Liver (tissue), 9 donors: Measurements from ENCODE around the gene ZNF697. TPM values are rescaled to one million over a fixed set of nuclear protein-coding genes. Genes with fewer than 3 reads are reported as not detected.

Experiments
- DNase-seq: peaks from one replicate; pipeline ENCODE4 v3.0.0-alpha.2; 2017; ENCODE audit warnings: low spot score
- H3K27ac ChIP-seq, 2 donors: one replicate each; pipeline ENCODE4 v1.7.0; 2013; ENCODE audit warnings: inconsistent platforms in 2 of 2, low read length in 2 of 2, control low read depth in 1 of 2, low read depth in 1 of 2, mild to moderate bottlenecking in 1 of 2
- H3K27me3 ChIP-seq, 4 donors: one replicate each; pipeline versions ENCODE4 v1.6.1 to v1.7.0; 2013; ENCODE audit warnings: low read length in 3 of 4, inconsistent platforms in 1 of 4, mild to moderate bottlenecking in 1 of 4, moderate library complexity in 1 of 4; ENCODE audit not compliant: control insufficient read depth in 4 of 4, insufficient read depth in 4 of 4
- H3K36me3 ChIP-seq, 4 donors: one replicate each; pipeline versions ENCODE4 v1.6.1 to v1.7.0; 2013; ENCODE audit warnings: low read length in 3 of 4, mild to moderate bottlenecking in 3 of 4, low read depth in 1 of 4, moderate library complexity in 1 of 4; ENCODE audit not compliant: control insufficient read depth in 4 of 4, insufficient read depth in 3 of 4
- H3K4me1 ChIP-seq, 4 donors: one replicate each; pipeline versions ENCODE4 v1.6.1 to v1.7.0; 2013; ENCODE audit warnings: low read length in 3 of 4, mild to moderate bottlenecking in 3 of 4, moderate library complexity in 1 of 4; ENCODE audit not compliant: control insufficient read depth in 4 of 4, insufficient read depth in 4 of 4
- H3K4me3 ChIP-seq, 3 donors: one replicate each; pipeline versions ENCODE4 v1.6.1 to v1.7.0; 2013; ENCODE audit warnings: low read length in 3 of 3, control low read depth in 1 of 3, low read depth in 1 of 3, mild to moderate bottlenecking in 1 of 3
- H3K9ac ChIP-seq, 2 donors: one replicate each; pipeline ENCODE4 v1.7.0; 2013; ENCODE audit warnings: low read length in 2 of 2, mild to moderate bottlenecking in 2 of 2, moderate library complexity in 2 of 2, control low read depth in 1 of 2, low read depth in 1 of 2
- H3K9me3 ChIP-seq, 4 donors: one replicate each; pipeline versions ENCODE4 v1.6.1 to v1.7.0; 2013; ENCODE audit warnings: low read length in 3 of 4; ENCODE audit not compliant: control insufficient read depth in 4 of 4
- EGR1 ChIP-seq, 2 donors: IDR thresholded peaks; 2 replicates each; pipeline ENCODE4 v1.6.1; 2016 to 2018; ENCODE audit warnings: antibody characterized with exemption in 2 of 2, low read depth in 2 of 2
- FOXA1 ChIP-seq: IDR thresholded peaks from 2 replicates; pipeline ENCODE4 v1.6.1; 2016; ENCODE audit warnings: antibody characterized with exemption
- FOXA2 ChIP-seq: IDR thresholded peaks from 2 replicates; pipeline ENCODE4 v1.6.1; 2016; ENCODE audit warnings: antibody characterized with exemption
- GABPA ChIP-seq, 2 donors: IDR thresholded peaks in 1 of 2; conservative IDR thresholded peaks in 1 of 2; 2 replicates each; pipeline ENCODE4 v1.6.1; 2016; ENCODE audit warnings: antibody characterized with exemption in 2 of 2, mild to moderate bottlenecking in 1 of 2, moderate library complexity in 1 of 2
- HNF4A ChIP-seq, 2 donors: conservative IDR thresholded peaks; 2 replicates each; pipeline ENCODE4 v1.6.1; 2016; ENCODE audit warnings: antibody characterized with exemption in 2 of 2, mild to moderate bottlenecking in 2 of 2
- HNF4G ChIP-seq: IDR thresholded peaks from 2 replicates; pipeline ENCODE4 v1.6.1; 2016; ENCODE audit warnings: antibody characterized with exemption
- JUND ChIP-seq, 2 donors: IDR thresholded peaks; 2 replicates each; pipeline ENCODE4 v1.6.1; 2016; ENCODE audit warnings: antibody characterized with exemption in 2 of 2
- NR2F2 ChIP-seq: IDR thresholded peaks from 2 replicates; pipeline ENCODE4 v1.6.1; 2016; ENCODE audit warnings: antibody characterized with exemption
- RAD21 ChIP-seq, 2 donors: IDR thresholded peaks; 2 replicates each; pipeline ENCODE4 v1.6.1; 2016; ENCODE audit warnings: antibody characterized with exemption in 2 of 2, mild to moderate bottlenecking in 2 of 2
- RXRA ChIP-seq, 2 donors: IDR thresholded peaks; 2 replicates each; pipeline ENCODE4 v1.6.1; 2017 to 2018; ENCODE audit warnings: antibody characterized with exemption in 2 of 2, mild to moderate bottlenecking in 1 of 2
- SP1 ChIP-seq: IDR thresholded peaks from 2 replicates; pipeline ENCODE4 v1.6.1; 2018; ENCODE audit warnings: antibody characterized with exemption, mild to moderate bottlenecking
- TAF1 ChIP-seq: conservative IDR thresholded peaks from 2 replicates; pipeline ENCODE4 v1.6.1; 2016; ENCODE audit warnings: antibody characterized with exemption, mild to moderate bottlenecking
- YY1 ChIP-seq: IDR thresholded peaks from 2 replicates; pipeline ENCODE4 v1.6.1; 2016; ENCODE audit warnings: antibody characterized with exemption, mild to moderate bottlenecking
- ZBTB33 ChIP-seq: IDR thresholded peaks from 2 replicates; pipeline ENCODE4 v1.6.1; 2016; ENCODE audit warnings: antibody characterized with exemption
- WGBS: extraction: QIAGEN DNeasy Blood & Tissue Kit; methylation state at CpG from one replicate; pipeline ENCODE4 v1.1.7; 2013; 5-methylcytosine and 5-hydroxymethylcytosine counted together
- polyA plus RNA-seq, 2 donors: library from polyadenylated mRNA; stranded (reverse) in 1 of 2; unstranded in 1 of 2; fragments of 200-250 nt in 1 of 2; fragments of >200 nt in 1 of 2; fragmentation: Nextera tagmentation in 1 of 2; extraction: Ambion mirVana in 1 of 2; gene quantifications; one replicate each; pipeline versions ENCODE4 v1.2.1 to v1.2.3, GENCODE V29; 2013 to 2015
- total RNA-seq, 2 donors: library from RNA; depleted of rRNA; stranded (reverse); fragments of >200 nt; gene quantifications; one replicate each; pipeline ENCODE4 v1.2.3, GENCODE V29; 2014
- TF ChIP-seq, protein P1 (sequence below): IDR thresholded peaks from 2 replicates; pipeline ENCODE4 v1.6.1; 2016; ENCODE audit warnings: antibody characterized with exemption, mild to moderate bottlenecking
- TF ChIP-seq, protein P2 (sequence below): IDR thresholded peaks from 2 replicates; pipeline ENCODE4 v1.6.1; 2016; ENCODE audit warnings: antibody characterized with exemption
- TF ChIP-seq, protein P3 (sequence below): IDR thresholded peaks from 2 replicates; pipeline ENCODE4 v1.6.1; 2016; ENCODE audit warnings: antibody characterized with exemption
- TF ChIP-seq, protein P4 (sequence below): fragments of 150-350 bp; IDR thresholded peaks from 2 replicates; pipeline ENCODE4 v1.5.1; 2017; ENCODE audit warnings: improper control_type of control experiment, low read depth, low read length; ENCODE audit not compliant: missing input control
- donor health status: healthy.
- donor health status: healthy.
- donor health status: healthy.
- donor health status: healthy.
- donor health status: healthy.

ZNF697 gene
- total and polyA plus RNA-seq, 4 donors = 0.89 to 4.5 (median 3.2) TPM

DNA sequence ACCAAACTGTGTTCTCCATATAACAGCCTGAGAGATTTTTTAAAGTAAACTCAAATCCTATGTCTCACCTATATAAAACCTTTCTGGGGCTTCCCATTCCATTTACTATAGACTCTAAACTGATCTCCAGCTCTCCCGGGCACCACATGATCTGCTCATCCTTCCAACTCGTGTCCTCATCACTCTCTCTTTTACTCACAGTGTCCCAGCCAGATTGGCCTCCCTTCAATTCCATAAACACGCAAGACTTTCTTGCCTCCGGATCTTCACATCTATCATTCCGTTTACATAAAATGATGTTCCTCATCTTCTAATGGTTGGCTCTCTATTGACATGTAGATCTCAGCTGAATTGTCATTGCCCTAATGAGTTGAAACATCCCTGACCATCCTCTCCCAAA is 59.4 kb downstream of the ZNF697 start:
- Histone ChIP-seq H3K27me3 (no peaks in the 10 kb centered on the region), H3K4me3 (no peak overlapping the region), H3K9me3 (no peaks in the 10 kb centered on the region), H3K4me1 (no peaks in the 10 kb centered on the region), H3K36me3 (no peaks in the 10 kb centered on the region), H3K27ac (no peak overlapping the region), H3K9ac (no peak overlapping the region)
- WGBS = 94% methylated on average over 5 of the region's 5 CpGs
- no peak for DNase-seq
- TF ChIP-seq RAD21 (IDR thresholded peaks at IDR 0.05) (no peak), NR2F2 (no peak), ZBTB33 (no peak), HNF4A (conservative IDR thresholded peaks at IDR 0.05) (no peak), EGR1 (IDR thresholded peaks at IDR 0.05; ENCODE audit: low read depth in 2 of 2) (no peak), YY1 (no peak), HNF4G (no peak), RXRA (IDR thresholded peaks at IDR 0.05) (no peak), FOXA1 (no peak), JUND (IDR thresholded peaks at IDR 0.05) (no peak), FOXA2 (no peak), GABPA (IDR thresholded peaks at IDR 0.05 in 1 of 2, conservative IDR thresholded peaks at IDR 0.05 in 1 of 2) (no peak), SP1 (no peak), TAF1 (no peak)
- TF ChIP-seq, protein P1, sequence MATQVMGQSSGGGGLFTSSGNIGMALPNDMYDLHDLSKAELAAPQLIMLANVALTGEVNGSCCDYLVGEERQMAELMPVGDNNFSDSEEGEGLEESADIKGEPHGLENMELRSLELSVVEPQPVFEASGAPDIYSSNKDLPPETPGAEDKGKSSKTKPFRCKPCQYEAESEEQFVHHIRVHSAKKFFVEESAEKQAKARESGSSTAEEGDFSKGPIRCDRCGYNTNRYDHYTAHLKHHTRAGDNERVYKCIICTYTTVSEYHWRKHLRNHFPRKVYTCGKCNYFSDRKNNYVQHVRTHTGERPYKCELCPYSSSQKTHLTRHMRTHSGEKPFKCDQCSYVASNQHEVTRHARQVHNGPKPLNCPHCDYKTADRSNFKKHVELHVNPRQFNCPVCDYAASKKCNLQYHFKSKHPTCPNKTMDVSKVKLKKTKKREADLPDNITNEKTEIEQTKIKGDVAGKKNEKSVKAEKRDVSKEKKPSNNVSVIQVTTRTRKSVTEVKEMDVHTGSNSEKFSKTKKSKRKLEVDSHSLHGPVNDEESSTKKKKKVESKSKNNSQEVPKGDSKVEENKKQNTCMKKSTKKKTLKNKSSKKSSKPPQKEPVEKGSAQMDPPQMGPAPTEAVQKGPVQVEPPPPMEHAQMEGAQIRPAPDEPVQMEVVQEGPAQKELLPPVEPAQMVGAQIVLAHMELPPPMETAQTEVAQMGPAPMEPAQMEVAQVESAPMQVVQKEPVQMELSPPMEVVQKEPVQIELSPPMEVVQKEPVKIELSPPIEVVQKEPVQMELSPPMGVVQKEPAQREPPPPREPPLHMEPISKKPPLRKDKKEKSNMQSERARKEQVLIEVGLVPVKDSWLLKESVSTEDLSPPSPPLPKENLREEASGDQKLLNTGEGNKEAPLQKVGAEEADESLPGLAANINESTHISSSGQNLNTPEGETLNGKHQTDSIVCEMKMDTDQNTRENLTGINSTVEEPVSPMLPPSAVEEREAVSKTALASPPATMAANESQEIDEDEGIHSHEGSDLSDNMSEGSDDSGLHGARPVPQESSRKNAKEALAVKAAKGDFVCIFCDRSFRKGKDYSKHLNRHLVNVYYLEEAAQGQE = no peak
- TF ChIP-seq, protein P2, sequence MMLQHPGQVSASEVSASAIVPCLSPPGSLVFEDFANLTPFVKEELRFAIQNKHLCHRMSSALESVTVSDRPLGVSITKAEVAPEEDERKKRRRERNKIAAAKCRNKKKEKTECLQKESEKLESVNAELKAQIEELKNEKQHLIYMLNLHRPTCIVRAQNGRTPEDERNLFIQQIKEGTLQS = no peak
- TF ChIP-seq, protein P3, sequence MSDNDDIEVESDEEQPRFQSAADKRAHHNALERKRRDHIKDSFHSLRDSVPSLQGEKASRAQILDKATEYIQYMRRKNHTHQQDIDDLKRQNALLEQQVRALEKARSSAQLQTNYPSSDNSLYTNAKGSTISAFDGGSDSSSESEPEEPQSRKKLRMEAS = no peak
- TF ChIP-seq, protein P4, sequence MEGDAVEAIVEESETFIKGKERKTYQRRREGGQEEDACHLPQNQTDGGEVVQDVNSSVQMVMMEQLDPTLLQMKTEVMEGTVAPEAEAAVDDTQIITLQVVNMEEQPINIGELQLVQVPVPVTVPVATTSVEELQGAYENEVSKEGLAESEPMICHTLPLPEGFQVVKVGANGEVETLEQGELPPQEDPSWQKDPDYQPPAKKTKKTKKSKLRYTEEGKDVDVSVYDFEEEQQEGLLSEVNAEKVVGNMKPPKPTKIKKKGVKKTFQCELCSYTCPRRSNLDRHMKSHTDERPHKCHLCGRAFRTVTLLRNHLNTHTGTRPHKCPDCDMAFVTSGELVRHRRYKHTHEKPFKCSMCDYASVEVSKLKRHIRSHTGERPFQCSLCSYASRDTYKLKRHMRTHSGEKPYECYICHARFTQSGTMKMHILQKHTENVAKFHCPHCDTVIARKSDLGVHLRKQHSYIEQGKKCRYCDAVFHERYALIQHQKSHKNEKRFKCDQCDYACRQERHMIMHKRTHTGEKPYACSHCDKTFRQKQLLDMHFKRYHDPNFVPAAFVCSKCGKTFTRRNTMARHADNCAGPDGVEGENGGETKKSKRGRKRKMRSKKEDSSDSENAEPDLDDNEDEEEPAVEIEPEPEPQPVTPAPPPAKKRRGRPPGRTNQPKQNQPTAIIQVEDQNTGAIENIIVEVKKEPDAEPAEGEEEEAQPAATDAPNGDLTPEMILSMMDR = no peak
